IPS-20b (cell line): Measurements from ENCODE around the gene NIPSNAP2.
"Not testable (repeated sequence)": the region's sequence is repeated elsewhere in the genome, so short reads cannot be mapped to it uniquely, and the experiment has no call there.

ENCODE experiments used
- H3K27ac ChIP-seq: one replicate; pipeline ENCODE4 v1.5.1; 2013; ENCODE audit warnings: low read length
- H3K27me3 ChIP-seq: 2 replicates; pipeline ENCODE4 v1.6.1; 2013; ENCODE audit warnings: mild to moderate bottlenecking, low read length, inconsistent platforms; ENCODE audit not compliant: insufficient read depth
- H3K36me3 ChIP-seq: 2 replicates; pipeline ENCODE4 v1.6.1; 2013; ENCODE audit warnings: low read depth, mild to moderate bottlenecking, inconsistent platforms, low read length, moderate library complexity; ENCODE audit not compliant: insufficient read depth
- H3K4me1 ChIP-seq: 2 replicates; pipeline ENCODE4 v1.6.1; 2013; ENCODE audit warnings: mild to moderate bottlenecking, control low read depth, inconsistent platforms, low read length, moderate library complexity; ENCODE audit not compliant: insufficient read depth
- H3K4me3 ChIP-seq: 2 replicates; pipeline ENCODE4 v1.5.1; 2013; ENCODE audit warnings: mild to moderate bottlenecking, low read length, inconsistent platforms
- H3K9ac ChIP-seq: 2 replicates; pipeline ENCODE4 v1.6.1; 2013; ENCODE audit warnings: low read depth, mild to moderate bottlenecking, inconsistent platforms, low read length, moderate library complexity
- H3K9me3 ChIP-seq: 2 replicates; pipeline ENCODE4 v1.6.1; 2013; ENCODE audit warnings: mild to moderate bottlenecking, low read depth, low read length, inconsistent platforms; ENCODE audit not compliant: insufficient read depth

NIPSNAP2 gene

DNA sequence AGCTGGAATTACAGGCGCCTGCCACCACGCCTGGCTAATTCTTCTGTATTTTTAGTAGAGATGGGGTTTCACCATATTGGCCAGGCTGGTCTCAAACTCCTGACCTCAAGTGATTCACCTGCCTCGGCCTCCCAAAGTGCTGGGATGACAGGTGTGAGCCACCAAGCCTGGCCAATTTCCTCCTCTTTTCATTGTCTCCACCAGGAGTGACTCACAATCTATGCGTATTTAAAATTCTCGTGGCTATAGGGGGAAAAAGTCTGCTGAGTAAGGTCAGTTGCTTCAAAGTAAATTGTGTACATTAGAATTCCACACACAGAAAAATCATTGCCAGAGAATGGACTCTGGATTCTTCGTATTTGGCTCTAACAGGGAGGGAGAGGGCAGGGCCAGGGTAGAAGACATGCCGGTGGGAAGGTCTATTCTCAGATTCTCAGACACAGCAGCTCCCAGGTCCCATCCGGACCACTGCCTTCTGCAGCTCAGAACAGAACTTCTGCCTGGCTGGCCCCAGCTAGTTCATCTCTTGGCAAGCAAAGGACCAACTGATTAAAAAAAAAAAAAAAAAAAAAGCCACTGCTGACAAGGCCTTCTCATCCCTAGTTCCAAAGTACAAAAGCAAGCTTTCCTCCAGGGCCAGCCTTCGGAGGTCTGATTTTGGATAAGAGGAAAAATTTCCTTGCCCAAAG is 64.7 kb downstream of the NIPSNAP2 start:
- Histone ChIP-seq H3K27me3 (no peaks in the 10 kb centered on the region), H3K4me1 (no peaks in the 10 kb centered on the region), H3K4me3 (no peak overlapping the region), H3K9ac (no peak overlapping the region), H3K9me3 (no peaks in the 10 kb centered on the region), H3K36me3 (peaks cover 62% of the 10 kb centered on the region), H3K27ac (no peak overlapping the region)

DNA sequence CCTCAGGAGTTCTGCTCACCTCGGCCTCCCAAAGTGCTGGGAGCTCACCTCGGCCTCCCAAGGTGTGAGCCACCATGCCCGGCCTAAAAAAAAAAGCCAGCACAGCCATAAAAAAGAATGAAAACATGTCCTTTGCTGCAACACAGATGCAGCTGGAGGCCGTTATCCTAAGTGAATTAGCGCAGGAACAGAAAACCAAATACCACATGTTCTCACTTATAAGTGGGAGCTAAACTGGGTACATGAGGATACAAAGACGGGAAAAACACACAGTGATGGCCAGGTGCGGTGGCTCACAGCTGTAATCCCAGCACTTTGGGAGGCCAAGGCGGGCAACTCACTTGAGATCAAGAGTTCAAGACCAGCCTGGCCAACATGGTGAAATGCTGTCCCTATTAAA is 66.0 kb downstream of the NIPSNAP2 start:
- no peaks in the 10 kb centered on the region for H3K27me3 ChIP-seq
- no peak overlapping the region for H3K4me3 ChIP-seq
- H3K36me3 ChIP-seq = peaks cover 57% of the 10 kb centered on the region
- H3K9me3 ChIP-seq = no peaks in the 10 kb centered on the region
- no peaks in the 10 kb centered on the region for H3K4me1 ChIP-seq
- H3K27ac ChIP-seq = no peak overlapping the region
- no peak overlapping the region for H3K9ac ChIP-seq

DNA sequence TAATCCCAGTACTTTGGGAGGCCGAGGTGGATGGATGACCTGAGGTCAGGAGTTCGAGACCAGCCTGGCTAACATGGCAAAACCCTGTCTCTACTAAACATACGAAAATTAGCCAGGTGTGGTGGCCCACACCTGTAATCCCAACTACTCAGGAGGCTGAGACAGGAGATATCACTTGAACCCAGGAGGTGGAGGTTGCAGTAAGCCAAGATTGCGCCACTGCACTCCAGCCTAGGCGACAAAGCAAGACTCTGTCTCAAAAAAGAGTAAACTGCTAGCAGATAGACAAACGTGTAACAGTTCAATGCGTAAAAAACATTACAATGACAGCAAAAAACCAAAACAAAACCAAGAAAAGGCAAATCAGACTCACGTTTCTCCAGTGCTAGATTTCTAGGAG is 67.2 kb downstream of the NIPSNAP2 start:
- not testable (repeated sequence) for H3K4me1 ChIP-seq, H3K4me3 ChIP-seq, H3K9me3 ChIP-seq, H3K27me3 ChIP-seq, H3K27ac ChIP-seq, H3K9ac ChIP-seq
- H3K36me3 ChIP-seq = peaks cover 49% of the 10 kb centered on the region

DNA sequence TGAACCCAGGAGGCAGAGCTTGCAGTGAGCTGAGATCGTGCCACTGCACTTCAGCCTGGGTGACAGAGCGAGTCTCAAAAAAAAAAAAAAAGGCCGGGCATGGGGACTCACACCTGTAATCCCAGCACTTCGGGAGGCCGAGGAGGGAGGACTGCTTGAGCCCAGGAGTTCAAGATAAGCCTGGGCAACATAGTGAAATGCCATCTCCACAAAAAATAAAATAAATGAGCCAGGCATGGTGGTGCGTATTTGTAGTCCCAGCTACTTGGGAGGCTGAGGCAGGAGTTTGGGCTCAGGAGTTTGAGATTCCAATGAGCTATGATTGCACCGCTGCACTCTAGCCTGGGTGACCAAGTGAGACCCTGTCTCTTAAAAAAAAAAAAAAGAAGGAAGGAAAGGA is 68.2 kb downstream of the NIPSNAP2 start:
- H3K27me3 ChIP-seq, H3K4me1 ChIP-seq, H3K9me3 ChIP-seq, H3K27ac ChIP-seq: not testable (repeated sequence)
- peak overlapping the region; percentile 86 for H3K4me3 ChIP-seq
- H3K36me3 ChIP-seq = peaks cover 42% of the 10 kb centered on the region
- H3K9ac ChIP-seq = peak overlapping the region; percentile 58

DNA sequence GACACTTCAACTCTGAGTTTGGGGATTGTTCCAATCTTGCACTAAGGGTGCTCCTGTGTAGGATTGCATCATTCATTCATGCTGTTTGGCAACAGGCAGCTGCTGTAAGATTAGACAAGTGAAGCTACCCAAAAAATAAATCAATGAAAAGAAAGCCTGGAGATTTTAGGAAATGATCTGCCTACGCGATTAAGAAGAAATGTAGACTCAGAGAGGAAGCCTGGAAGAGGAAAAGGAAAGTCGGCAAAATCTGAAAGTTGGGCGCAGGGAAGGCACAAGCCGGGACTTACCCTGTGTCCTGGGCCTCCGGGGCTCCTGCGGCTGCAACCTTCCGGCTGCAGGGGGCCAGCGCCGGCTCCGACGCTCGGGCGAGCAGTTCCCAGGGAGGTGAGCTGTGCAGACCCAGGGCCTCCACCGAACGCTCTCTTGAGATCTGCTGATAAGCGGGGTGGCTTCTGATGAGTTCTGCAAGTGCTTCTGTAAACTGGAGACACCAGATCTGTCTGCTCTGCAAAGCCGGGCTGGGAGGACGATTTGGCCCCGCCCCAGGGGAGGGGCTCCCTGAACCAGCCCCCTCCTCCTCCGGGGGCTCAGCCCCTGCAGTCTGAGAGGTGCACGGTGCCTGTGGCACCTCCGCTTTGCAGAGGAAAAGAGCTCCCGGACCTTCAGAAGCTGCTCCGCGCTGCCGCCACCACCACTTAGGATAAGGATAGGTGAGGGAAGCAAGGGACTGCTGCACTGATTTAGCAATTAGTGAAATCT is 69.5 kb downstream of the NIPSNAP2 start:
- H3K9ac ChIP-seq = peak overlapping the region; percentile 87
- no peaks in the 10 kb centered on the region for H3K27me3 ChIP-seq
- H3K4me1 ChIP-seq = no peaks in the 10 kb centered on the region
- peaks cover 29% of the 10 kb centered on the region for H3K36me3 ChIP-seq
- peak overlapping the region; percentile 86 for H3K4me3 ChIP-seq
- peak overlapping the region; percentile 88 for H3K27ac ChIP-seq
- no peaks in the 10 kb centered on the region for H3K9me3 ChIP-seq

DNA sequence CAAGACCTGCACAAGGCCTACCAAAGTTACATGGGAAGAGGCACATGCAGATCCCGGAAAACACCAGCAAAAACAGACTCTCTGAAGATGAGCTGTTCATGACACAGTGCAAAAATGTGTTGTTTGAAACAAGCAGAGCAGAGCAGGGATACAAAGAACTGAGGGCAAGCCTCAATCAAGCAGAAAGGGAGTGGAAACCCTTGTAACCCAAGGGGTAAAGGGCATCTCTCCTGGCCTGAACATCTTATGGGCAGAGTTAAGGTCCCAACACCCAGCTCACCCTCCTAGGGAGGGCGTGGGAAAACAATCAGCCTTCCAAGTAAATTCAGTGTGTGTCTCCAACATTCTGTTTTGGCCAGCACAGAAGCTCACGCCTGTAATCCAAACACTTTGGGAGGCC is 76.3 kb downstream of the NIPSNAP2 start:
- Histone ChIP-seq H3K27ac (no peak overlapping the region), H3K4me1 (no peaks in the 10 kb centered on the region), H3K9ac (no peak overlapping the region), H3K9me3 (no peaks in the 10 kb centered on the region), H3K36me3 (peaks cover 16% of the 10 kb centered on the region; the same call in 1 of the 2 replicates), H3K27me3 (no peaks in the 10 kb centered on the region), H3K4me3 (no peak overlapping the region)

DNA sequence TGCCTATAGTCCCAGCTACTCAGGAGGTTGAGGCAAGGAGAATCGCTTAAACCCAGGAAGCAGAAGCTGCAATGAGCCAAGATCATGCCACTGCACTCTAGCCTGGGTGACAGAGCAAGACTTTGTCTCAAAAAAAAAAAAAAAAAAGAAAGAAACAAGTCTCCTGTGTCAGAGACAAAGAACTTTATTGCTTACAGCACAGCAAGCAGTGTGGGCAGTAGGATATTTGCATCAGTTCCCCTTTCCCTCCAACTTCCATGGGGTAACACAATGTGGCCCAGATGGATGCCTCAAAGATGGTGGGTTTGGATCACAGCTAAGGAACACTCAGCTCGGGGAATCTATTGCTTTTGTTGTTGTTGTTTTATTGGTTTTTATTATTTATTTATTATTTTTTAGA is 81.4 kb downstream of the NIPSNAP2 start:
- H3K27ac ChIP-seq, H3K9ac ChIP-seq, H3K9me3 ChIP-seq, H3K4me1 ChIP-seq, H3K27me3 ChIP-seq, H3K4me3 ChIP-seq: not testable (repeated sequence)
- peaks cover 13% of the 10 kb centered on the region; the same call in 1 of the 2 replicates for H3K36me3 ChIP-seq

DNA sequence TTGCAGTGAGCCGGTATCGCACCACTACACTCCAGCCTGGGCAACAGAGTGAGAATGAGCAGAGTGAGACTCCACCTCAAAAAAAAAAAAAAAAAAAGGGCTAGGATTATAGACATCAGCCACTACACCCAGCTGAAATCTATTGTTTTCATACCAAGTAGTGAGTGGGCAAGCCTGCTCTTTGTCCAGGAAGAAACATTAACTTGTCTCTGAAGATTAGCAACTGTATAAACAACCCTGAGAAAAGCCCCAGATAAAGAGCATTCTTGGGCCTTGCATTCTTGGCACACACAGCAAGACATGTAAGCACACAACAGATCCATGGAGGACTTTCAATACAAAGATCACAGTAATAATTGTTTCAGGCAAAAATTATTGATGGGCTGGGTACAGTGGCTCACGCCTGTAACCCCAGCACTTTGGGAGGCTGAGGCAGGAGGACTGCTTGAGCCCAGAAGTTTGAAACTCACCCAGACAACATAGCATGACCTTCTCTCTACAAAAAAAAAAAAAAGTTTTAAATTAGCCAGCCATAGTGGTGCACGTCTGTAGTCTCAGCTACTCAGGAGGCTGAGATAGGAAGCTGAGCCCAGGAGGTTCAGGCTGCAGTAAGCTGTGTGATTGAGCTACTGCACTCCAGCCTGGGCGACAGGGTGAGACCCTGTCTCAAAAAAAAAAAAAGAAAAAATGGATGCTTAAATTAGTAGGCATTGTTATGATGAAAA is 82.5 kb downstream of the NIPSNAP2 start:
- H3K27me3 ChIP-seq = no peaks in the 10 kb centered on the region
- no peak overlapping the region for H3K27ac ChIP-seq
- H3K4me3 ChIP-seq = no peak overlapping the region
- H3K9me3 ChIP-seq = no peaks in the 10 kb centered on the region
- no peaks in the 10 kb centered on the region for H3K4me1 ChIP-seq
- peaks cover 11% of the 10 kb centered on the region; the same call in 1 of the 2 replicates for H3K36me3 ChIP-seq
- H3K9ac ChIP-seq = no peak overlapping the region

DNA sequence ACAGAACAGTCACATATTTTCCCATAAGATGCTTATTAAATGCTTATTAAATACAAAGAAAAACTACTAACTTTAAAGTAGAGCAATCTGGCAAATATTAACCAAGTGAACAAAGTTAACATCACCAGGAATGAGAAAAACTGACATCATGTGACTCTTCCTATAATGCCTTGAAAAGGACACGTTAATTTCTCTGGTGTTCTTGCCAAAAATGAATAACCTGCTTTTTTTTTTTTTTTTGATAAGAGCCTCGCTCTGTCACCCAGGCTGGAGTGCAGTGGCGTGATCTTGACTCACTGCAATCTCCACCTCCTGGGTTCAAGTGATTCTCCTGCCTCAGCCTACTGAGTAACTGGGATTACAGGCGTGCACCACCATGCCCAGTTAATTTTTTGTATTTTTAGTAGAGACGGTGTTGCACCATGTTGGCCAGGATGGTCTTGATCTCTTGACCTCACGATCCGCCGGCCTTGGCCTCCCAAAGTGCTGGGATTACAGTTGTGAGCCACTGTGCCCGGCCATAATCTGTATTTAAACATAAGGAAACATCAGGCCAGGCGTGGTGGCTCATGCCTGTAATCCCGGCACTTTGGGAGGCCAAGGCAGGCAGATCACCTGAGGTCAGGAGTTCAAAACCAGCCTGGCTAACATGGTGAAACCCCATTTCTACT is 83.2 kb downstream of the NIPSNAP2 start:
- H3K36me3 ChIP-seq, H3K9me3 ChIP-seq, H3K4me3 ChIP-seq, H3K27me3 ChIP-seq, H3K27ac ChIP-seq, H3K9ac ChIP-seq, H3K4me1 ChIP-seq: not testable (repeated sequence)

DNA sequence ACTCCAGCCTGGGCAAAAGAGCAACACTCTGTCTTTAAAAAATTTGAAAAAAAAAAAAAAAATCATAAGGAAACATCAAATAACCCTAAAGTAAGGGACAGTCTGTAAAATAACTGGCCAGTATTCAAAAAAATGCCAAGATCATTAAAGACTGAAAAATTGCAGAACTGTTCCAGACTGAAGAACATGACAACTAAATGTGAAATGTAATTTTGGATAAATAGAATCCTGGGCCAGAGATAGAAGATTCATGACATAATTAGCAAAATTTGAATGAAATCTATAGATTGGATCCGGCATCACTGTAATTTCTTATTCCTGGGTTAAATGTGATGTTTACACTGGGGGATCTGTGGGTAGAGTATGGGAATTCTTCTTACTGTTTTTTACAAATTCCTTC is 83.9 kb downstream of the NIPSNAP2 start:
- H3K36me3 ChIP-seq = peaks cover 14% of the 10 kb centered on the region
- no peak overlapping the region for H3K27ac ChIP-seq

DNA sequence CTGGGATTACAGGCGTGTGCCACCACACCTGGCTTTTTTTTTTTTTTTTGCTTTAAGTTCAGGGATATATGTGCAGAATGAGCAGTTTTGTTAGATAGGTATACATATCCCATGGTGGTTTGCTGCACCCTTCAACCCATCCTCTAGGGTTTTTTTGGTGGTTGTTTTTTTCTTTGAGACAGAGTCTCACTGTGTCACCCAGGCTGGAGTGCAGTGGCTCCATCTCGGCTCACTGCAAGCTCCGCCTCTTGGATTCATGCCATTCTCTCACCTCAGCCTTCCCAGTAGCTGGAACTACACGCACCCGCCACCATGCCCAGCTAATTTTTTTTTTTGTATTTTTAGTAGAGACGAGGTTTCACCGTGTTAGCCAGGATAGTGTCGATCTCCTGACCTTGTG is 84.4 kb downstream of the NIPSNAP2 start:
- not testable (repeated sequence) for H3K4me1 ChIP-seq, H3K9me3 ChIP-seq, H3K9ac ChIP-seq, H3K27me3 ChIP-seq, H3K4me3 ChIP-seq, H3K27ac ChIP-seq
- peaks cover 19% of the 10 kb centered on the region for H3K36me3 ChIP-seq

More for the DNA sequence above, 83.9 kb downstream of the NIPSNAP2 start:
- Histone ChIP-seq H3K27me3 (no peaks in the 10 kb centered on the region), H3K4me1 (peaks cover 5% of the 10 kb centered on the region; the same call in 1 of the 2 replicates), H3K4me3 (no peak overlapping the region), H3K9me3 (no peaks in the 10 kb centered on the region), H3K9ac (no peak overlapping the region)
